GM12874 (cell line): ENCODE results near the gene ATP8B1.

Experiments
- TF ChIP-seq, protein P1 (sequence below): IDR thresholded peaks from 2 replicates; pipeline ENCODE4 v1.5.1; 2011; ENCODE audit warnings: low read depth, mild to moderate bottlenecking, control low read depth, low read length, moderate library complexity; ENCODE audit not compliant: insufficient read depth

Gene ATP8B1

DNA sequence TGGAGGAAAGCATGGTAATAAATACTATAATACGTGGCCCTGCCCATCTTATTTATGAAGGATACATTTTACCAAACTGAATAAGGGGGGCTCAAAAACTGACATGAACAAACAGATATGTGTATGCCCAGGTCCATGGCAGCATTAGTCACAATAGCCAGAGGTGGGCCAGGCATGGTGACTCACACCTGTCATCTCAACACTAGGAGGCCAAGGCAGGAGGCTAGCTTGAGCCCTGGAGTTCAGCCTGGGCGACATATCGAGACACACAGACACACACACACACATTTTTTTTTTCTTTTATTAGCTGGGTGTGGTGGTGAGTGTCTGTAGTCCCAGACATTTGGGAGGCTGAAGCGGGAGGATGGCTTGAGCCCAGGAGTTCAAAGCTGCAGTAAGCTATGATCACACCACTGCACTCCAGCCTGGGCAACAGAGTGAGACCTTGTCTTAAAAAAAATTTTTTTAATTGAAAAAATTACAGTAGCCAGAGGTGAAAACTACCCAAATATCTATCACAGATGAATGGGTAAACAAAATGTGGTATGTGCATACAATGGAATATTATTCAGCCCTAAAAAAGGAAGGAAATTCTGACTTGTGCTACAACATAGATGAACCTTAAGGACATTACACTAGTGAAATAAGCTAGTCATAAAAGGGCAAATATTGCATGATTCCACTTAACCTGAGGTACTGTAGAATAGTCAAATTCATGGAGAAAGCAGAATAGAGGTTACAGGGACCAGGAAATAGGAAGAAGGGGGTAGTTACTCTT is 8.0 kb downstream of the ATP8B1 start:
- TF ChIP-seq, protein P1, sequence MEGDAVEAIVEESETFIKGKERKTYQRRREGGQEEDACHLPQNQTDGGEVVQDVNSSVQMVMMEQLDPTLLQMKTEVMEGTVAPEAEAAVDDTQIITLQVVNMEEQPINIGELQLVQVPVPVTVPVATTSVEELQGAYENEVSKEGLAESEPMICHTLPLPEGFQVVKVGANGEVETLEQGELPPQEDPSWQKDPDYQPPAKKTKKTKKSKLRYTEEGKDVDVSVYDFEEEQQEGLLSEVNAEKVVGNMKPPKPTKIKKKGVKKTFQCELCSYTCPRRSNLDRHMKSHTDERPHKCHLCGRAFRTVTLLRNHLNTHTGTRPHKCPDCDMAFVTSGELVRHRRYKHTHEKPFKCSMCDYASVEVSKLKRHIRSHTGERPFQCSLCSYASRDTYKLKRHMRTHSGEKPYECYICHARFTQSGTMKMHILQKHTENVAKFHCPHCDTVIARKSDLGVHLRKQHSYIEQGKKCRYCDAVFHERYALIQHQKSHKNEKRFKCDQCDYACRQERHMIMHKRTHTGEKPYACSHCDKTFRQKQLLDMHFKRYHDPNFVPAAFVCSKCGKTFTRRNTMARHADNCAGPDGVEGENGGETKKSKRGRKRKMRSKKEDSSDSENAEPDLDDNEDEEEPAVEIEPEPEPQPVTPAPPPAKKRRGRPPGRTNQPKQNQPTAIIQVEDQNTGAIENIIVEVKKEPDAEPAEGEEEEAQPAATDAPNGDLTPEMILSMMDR: no peak

DNA sequence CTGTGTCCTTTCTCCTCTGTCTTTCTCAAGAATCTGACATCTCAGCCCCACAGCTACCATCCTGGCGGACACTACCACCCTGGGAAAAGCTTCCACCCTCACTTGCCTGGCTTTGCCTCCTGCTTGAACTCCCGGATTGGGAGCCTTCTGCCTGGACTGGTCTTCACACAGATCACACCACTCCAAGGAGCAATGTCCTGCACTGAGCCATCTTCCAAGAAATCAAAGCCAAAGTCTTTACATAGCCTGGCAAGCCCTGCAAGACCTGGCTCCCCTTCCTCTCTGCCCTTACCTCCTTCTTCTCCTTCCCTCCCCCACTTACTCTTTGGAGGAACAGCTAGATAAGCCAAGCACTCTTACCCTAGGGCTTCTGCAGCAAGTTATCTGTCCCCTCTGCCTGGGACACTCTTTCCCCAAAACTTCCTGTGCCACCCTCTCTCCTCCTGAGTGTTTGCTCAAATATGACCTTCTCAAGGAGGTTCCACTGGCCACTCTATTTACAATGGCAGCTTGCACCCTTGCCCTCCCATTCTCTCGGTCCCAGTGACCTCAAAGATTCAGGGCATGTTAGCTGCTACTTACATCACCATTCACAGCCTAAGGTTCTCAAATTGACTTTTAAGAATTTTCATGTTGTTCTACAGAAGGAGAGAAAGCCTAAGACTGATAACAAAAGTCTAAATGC is 9.7 kb downstream of the ATP8B1 start:
- TF ChIP-seq, protein P1: no peak

DNA sequence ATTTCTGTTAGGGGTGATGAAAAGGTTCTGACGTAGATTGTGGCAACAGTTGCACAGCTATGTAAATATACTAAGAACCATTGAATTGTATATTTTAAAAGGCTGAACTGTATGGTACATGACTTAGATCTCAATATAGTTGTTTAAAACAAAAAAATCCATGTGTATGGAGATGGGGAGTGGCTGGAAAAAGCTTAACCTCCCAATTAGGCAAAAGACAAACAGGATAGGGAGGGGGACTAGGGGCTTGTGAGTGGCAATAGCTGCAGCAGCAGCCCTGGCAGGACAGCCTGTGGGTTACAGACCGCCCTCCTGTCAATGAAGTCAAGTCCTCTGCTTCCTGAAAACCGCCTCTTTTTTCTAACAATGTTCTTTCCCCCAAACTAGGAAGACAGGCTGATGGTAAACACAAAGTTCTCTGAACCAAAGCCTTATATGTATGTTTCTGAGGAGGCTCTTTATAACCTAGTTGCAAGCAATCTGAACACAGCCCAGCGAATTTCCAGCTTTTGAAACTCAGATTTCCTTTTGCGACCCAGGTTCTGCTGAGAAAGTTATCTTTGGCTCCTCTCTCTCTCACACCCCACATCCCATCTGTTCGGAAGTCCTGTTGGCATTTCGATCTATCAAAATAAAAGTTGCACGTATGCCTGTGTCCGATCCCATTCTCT is 10.3 kb downstream of the ATP8B1 start:
- TF ChIP-seq, protein P1: no peak

DNA sequence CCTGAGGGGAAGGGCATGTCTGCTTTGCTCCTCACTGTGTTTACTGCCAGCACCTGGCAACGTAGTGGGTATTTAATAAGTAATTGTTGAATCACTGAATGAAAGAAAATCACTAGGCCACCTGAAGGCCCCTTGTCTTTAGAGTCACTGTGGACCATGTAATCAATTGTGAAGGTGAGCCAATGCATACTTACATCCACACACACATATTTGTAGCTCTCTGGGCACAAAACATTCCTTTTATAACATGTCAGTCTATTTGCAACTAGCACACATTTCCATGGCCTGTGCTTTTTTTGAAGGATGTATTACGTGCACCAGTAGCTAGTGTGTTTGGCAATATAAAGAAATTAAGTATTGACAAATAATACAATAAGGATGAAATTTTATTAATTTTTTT is 11.2 kb downstream of the ATP8B1 start:
- TF ChIP-seq, protein P1: no peak

DNA sequence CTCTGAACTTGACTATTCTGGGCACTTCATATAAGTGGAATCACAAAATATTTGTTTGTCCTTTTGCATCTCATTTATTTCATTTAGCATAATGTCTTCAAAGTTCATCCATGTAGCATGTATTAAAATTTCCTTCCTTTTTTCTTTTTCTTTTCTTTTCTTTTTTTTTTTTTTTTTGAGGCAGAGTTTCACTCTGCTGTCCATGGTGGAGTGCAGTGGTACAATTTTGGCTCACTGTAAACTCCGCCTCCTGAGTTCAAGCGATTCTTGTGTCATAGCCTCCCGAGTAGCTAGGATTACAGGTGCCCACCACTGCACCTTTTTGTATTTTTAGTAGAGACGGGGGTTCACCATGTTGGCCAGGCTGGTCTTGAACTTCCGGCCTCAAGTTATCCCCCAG is 11.9 kb downstream of the ATP8B1 start:
- TF ChIP-seq, protein P1: no peak

DNA sequence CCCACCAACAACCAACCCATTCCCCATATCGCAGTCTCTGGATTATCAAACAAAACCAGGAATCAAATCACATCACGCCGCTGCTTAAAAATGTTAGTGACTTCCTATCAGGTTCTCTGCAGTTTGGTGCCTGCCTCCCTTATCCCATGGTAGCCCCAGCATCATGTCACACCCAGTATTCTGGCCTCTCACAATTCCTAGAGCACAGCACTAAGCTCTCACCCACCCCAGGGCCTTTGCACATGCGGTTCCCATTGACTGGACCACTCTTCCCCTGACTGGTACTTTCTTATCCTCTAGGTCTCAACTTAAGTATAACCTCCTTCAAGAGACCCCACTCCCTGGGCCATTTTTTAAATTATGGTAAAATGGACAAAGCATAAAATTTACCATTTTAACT is 12.8 kb downstream of the ATP8B1 start:
- TF ChIP-seq, protein P1: no peak

DNA sequence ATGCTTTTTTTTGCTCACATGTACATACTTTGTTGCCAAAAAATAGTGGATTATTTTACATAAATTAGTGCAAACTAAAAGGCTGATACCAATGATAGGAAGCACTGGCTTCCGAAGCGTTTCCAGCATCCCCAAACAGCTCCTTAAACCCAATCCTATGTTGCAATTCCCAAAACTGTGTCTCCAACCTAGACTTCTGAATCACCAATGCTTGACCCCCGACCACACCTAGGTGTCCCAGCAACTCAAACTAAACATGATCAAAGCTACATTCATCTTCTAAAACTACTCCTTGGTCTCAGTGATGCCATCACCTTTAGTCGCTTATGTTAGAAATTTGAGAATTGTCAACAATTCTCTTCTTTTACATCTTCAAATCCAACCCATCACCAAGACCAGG is 13.4 kb downstream of the ATP8B1 start:
- TF ChIP-seq, protein P1: no peak
